ENCODE data around the gene MAGI2.

- TF ChIP-seq BACH2 (CRISPR knock-in tag; IDR thresholded peaks at IDR 0.05; ENCODE audit: borderline replicate concordance) = no peak
- no peak for TF ChIP-seq CREB5 (CRISPR knock-in tag; IDR thresholded peaks at IDR 0.05; ENCODE audit: low read depth)
- TF ChIP-seq TOX (CRISPR knock-in tag; IDR thresholded peaks at IDR 0.05; ENCODE audit: borderline replicate concordance) = no peak
- TF ChIP-seq ARNTL (CRISPR knock-in tag; IDR thresholded peaks at IDR 0.05; ENCODE audit: borderline replicate concordance, low read depth) = no peak
- no peak for TF ChIP-seq ZFP3 (CRISPR knock-in tag; IDR thresholded peaks at IDR 0.05)
- no peak for TF ChIP-seq SNAI2 (CRISPR knock-in tag; IDR thresholded peaks at IDR 0.05)
Measured at GRCh38 chr7:79430391-79430790, 23.1 kb downstream of the MAGI2 start.

All from SK-N-SH treated with all-trans-retinoic acid at 6 μM for 48 hours (cell line).